Suppressor macrophage treated with lipopolysaccharide for 4 hours (primary cell): ENCODE measurements around the gene SLC43A1.

Experiments used
- DNase-seq: peaks from one replicate; pipeline ENCODE4 v3.0.0-alpha.2; 2020

The SLC43A1 gene

DNA sequence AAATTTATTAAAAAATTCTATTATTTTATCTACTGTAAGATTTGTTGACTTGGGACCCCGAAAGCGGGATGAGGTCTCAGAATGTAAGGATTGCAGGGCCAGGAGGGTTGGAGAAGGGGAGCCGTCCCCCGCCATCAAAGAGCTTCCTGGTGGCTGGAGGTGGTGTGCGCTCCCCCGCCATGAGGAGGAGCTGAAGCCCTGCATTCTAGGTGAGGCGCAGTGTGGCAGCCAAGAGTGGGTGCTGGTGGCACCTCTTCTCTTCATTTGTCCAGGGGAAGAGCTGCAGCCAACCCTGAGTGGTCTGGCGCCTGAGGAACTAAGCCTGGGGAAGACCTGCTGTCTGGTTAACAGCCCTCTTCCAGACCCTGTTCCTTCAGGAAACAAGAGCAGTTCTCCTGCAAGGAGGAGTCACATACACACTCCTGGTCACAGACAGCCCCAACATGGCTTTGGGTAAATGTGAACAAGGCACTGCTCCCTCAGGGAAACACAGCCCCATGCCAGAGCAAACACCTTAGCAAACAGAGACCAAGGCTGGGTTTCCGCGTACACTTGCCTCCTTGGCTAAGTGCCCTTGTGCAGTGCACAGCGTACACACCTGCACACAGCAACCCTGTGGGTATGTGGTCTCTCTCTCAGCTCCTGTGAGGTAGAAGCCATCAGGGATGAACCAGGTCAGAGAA lies 37.9 kb downstream of the SLC43A1 start:
- DNase-seq = no peak

DNA sequence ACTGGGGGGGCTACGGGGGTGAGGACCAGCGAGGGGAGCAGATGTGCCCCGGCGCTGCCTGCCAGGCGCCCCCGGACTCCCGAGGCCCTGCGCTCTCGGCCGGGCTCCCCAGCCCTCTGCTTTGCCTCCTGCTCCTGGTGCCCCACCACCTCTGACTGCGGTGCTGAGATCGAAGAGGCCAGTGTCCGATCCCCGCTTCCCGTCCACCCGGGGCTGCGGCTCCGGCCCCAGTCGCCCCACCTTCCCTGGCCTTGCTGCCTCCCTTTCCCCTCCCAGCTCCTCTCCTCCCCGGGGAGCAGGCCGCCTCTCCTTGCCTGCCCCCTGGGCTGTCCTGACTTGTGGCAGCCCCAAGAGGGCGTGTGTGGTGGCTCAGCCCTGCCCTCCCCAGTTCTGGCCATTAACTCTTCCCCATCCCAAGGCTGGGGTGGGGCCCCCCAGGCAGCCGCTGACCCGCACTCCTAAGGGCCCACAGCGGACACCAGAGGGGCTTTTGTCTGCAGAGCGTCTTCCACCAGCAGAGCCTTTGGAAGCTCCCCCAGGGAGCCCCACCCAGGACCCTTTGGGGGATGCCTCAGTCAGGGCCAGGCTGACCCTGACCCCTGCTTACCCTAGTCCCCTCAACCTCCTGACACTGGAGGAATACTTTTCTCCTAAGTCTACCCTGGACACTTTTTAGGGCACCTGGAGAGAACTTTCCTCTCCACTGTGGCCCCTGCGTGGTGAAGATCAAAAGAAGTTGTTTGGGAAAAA lies 38.6 kb downstream of the SLC43A1 start:
- DNase-seq = peak; percentile 60

DNA sequence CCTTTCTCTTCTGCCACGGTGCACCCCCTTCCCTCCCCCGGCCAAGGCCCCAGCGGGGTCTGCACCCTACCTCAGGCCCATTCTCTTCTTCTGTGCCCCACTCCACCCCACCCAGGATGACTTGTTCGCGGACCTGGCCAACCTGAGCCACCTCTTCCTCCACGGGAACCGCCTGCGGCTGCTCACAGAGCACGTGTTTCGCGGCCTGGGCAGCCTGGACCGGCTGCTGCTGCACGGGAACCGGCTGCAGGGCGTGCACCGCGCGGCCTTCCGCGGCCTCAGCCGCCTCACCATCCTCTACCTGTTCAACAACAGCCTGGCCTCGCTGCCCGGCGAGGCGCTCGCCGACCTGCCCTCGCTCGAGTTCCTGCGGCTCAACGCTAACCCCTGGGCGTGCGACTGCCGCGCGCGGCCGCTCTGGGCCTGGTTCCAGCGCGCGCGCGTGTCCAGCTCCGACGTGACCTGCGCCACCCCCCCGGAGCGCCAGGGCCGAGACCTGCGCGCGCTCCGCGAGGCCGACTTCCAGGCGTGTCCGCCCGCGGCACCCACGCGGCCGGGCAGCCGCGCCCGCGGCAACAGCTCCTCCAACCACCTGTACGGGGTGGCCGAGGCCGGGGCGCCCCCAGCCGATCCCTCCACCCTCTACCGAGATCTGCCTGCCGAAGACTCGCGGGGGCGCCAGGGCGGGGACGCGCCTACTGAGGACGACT lies 39.3 kb downstream of the SLC43A1 start:
- no peak for DNase-seq

DNA sequence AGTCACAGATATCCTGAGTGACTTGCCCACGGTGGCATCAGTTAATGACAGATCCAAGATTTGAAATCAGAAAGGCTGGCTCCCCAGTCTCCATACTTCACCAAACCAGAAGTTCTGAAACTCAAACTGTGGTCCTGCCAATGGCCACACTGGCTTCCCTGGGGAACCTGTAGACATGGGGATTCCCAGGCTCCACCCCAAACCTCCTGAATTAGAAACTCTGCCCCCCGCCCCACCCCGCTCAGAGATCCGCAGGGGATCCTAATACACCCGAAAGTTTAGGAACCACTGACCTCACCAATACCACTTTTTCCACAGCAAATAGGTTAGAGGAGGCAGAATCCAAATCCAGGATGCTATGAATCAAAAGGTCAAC lies 39.8 kb downstream of the SLC43A1 start:
- DNase-seq = no peak

DNA sequence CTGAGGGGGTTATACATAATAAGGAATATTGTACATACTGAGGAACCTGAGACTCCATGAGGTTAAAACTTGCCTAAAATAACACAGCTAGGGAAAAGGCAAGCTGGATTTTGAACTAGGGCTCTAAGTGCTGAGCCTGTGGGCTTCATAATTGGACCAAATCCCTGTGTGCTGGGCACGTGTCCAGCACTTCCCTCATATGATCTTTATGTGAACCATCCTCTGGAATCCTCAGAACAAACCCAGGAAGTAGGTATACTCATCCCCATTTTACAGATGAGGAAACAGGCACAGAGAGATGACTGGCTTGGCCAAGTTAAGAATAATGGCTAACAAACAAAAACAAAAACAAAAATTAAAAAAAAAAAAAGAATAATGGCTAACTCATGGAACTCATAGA lies 40.3 kb downstream of the SLC43A1 start:
- DNase-seq = no peak

DNA sequence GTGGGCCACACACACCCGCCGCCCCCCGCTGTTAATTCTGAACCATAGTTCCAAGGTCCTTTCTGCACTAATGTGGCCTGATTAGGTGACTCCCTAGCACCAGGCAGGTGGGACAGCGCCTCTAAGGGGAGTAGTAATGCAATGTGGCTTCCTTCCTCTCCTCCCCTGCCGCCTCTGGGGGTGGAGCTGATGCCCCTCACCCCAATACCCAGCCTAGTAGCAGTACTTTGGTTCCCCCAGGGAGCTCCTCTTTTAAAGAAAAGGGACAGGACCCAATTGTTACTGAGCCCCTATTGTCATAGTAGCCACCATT lies 40.7 kb downstream of the SLC43A1 start:
- no peak for DNase-seq

DNA sequence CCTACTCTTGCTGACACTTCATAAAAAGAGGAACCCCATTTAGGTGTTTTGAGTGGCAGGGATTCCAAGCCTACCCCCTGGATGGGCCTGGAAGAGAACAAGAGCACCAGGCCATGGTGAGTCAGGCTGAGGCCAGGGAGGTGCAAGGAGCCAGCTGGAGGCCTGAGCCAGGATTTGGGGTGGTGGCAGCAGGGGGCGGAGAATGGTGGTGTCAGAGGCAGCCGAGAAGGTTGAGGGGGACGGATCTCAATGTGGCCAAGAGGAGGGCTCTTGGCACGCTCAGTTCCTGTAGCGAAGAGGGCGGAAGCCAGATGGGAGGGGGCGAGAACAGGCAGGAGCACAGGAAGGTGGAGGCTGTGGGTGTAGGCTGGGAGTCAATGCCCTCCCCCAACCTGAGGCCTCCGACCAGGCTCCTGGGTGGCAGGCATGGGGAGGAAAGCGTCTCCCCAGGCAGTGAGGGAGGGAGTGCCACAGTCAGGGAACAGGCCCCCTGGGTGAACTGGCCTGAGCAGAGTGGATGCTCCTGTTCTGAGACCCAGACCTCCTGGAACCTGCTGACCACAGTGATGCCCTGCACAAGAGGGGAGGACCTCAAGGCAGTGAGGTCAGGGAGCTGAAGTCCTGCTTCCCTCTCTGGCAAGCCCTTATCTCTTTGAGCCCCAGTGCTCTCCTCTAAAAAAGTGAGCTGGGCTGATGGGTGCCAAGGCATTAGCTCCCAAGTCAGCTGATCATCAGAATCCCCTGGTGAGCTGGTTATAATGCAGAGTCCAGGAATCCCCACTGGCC lies 41.3 kb downstream of the SLC43A1 start:
- DNase-seq = no peak

DNA sequence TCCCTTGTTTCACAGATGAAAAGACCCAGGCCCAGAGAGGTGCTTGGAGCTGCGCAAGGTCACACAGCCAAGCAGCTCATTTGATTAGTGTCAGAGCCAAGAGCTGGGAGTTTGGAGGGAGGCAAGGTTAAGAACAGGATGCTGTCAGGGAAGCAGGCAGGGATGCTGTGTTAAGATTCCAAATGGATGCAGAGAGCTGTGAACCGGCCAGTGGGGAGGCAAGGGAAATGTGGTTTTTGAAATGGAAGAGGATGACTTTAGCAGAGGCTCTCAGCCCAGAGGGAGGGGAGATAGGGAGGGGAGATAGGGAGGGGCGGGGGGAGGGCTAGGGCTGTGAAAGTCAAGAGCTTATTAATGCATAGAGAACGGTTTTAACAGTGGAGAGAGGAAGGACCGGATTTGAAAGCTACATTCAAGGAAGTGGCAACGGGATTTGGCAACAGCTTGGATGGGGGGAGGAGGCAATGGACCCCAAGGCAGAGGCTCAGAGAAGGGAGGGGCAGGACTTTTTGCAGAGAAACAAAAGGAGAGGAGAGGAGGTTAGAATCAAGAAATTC lies 42.1 kb downstream of the SLC43A1 start:
- no peak for DNase-seq

DNA sequence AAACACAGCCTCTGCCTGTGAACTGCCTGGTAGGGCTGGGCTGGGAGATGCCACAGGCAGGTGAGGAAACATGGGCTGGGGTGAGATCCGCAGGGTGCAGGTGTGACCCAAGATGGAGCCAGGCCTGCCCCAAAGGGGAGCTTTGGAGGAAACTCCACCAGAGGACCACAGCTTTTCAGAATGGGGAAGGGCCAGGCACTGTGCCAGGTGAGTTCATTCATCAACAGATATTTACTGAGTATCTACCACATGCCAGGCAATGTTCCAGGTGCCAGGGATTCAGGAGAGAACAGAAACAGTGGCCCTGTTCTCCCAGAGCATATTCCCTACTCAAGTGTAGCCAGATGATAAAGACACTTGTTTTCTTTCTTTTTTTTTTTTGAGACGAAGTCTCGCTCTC lies 44.0 kb downstream of the SLC43A1 start:
- no peak for DNase-seq

DNA sequence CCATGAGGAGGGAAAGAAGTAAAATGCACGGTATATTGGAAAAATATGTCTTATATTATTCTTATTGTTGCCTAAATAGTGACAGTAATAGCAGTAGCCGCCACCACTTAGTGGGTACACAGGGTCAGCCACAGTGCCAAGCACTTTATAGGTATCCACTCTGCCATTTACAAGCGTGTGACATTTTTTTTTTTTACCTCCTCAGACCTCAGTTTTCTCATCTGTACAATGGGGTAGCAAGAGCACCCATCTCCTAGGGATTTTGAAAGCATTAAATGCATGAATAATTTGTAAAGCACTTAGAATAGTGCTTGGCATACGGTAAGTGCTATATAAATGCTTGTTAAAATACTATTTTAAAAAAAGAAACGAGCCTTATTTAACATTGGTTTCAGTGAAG lies 46.2 kb downstream of the SLC43A1 start:
- no peak for DNase-seq

DNA sequence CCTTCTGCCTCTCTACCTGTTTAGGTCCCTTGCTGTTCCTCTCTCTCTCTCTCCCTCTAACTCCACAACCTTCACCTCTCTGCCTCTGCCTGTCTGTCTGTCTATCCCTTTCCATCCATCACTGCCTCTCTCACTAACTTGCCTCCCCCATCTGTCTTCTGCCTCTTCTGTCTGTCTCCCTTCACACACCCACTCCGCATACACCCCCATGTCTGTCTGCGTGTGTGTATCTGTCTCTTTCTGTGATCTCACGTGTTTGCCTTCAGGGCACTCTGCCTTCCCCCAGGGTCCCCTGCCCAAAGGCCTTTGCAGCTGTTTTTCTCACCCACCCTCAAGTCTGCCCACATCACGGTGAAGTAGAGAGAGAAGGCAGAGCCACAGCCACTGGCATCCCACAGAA lies 47.2 kb downstream of the SLC43A1 start:
- no peak for DNase-seq

DNA sequence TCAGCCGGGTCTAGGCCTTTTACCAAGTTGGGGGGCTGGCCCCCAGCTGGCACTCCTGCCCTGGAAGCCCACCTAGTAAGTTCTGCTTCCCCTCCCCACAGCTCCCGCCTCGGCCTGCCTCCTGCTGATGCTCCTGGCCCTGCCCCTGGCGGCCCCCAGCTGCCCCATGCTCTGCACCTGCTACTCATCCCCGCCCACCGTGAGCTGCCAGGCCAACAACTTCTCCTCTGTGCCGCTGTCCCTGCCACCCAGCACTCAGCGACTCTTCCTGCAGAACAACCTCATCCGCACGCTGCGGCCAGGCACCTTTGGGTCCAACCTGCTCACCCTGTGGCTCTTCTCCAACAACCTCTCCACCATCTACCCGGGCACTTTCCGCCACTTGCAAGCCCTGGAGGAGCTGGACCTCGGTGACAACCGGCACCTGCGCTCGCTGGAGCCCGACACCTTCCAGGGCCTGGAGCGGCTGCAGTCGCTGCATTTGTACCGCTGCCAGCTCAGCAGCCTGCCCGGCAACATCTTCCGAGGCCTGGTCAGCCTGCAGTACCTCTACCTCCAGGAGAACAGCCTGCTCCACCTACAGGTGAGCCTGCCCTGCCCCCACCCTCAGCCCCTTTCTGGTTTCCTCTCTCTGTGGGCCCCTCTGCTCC lies 47.9 kb downstream of the SLC43A1 start:
- no peak for DNase-seq

DNA sequence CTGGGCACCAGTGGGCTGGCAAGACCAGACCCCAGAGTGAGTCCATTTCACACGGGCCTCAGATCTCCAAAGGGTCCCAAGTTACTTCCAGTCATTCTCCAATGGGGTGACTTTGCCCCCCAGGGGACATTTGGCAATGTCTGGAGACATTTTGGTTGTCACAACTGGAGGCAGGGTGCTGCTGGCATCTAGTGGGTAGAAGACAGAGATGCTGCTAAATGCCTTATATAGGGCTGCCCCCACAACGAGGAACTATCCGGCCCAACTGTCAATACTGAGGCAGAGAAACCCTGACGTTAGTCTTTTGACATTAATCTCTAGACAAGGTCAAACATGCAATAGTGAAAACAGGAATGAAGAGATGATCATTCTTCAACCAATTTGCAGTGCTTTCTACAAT lies 48.8 kb downstream of the SLC43A1 start:
- no peak for DNase-seq

DNA sequence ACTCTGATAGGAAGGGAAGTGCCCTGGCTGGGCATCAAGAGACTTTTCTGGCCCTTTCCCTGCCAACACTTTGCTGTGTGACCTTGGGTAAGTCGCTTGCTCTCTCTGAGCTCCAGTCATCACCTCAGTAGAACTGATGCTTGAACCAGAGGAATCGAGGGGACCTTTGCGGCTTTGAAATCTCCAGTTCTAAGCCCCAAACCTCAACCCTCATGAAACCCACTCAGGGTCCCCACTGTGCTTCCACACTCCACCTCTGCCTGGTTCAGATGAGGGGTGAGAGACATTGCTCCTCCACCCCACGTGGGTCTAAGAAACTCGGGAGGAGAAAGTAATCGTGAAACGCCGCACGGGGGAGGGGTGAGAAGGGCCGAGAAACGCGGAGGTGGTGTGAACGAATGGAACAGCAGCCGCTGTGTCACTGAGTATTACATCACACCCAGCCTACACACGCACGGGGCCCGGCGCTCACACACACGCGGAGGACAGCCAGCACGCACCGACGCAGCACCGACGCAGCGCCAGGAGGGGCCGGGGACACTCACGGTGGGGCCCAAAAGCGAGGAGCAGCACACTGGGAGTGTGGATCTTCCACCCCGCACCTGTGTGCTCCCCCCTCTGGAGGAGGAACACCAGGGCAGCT lies 50.8 kb downstream of the SLC43A1 start:
- DNase-seq = no peak

DNA sequence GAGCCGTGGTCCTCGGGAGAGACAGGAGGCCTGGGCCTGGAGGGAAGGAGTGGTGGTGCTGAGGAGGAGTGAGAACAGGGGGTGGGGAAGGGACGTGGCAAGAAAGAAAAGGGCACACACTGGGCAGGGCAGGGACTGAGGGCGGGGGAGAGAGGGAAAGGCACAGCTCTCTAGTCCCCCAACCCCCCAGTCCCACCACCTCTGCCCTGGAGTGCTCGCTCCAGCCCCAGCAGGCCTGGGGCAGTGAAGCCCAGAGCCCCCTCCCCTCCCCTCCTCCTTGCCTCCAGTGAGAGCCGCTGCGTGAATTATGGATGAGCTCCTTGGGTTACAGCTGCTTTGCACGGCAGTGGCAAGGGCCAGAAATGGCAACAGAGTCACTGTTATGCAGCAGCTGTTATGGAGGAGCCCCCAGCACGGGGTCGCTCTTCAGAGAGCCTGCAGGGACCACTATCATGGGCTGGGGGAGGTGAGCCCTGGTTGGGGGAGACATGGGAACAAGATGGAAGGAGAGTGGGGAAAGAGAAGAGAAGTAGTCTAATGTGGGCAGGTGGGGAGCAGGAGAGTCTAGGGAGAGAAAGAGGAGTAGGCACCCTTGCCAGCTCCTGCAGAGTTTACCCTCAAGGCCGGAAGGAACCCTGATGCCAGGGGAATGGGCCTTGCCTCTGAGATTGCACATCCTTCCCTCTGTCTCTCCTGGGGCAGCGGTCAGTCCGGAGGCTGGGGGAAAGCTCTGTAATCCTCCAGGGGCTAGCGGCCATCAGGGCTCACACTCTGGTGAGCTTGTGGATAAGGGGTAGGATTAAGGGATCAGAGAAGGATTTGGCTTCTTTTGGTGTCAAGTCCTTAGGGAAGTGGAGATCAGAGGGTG lies 51.6 kb downstream of the SLC43A1 start:
- DNase-seq = no peak

DNA sequence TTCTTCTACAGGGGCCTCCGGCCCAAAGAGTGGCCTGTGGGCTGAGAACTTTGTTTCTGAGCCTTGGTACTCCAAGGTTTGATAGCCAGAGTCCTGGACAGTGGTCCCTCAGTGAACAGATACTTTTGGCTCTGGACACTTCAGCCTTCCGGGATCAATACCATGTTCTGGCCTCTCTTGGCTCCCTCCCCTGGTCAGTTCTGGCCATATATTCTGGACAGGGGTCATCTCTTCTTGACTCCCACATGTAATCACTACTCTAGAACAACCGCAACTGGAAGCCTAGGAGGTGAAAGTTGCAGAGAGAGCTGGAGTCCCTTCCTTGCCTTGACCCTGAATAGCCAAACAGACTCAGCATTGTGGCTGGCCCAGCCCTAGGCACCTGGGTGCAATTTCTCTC lies 52.9 kb downstream of the SLC43A1 start:
- DNase-seq = no peak

DNA sequence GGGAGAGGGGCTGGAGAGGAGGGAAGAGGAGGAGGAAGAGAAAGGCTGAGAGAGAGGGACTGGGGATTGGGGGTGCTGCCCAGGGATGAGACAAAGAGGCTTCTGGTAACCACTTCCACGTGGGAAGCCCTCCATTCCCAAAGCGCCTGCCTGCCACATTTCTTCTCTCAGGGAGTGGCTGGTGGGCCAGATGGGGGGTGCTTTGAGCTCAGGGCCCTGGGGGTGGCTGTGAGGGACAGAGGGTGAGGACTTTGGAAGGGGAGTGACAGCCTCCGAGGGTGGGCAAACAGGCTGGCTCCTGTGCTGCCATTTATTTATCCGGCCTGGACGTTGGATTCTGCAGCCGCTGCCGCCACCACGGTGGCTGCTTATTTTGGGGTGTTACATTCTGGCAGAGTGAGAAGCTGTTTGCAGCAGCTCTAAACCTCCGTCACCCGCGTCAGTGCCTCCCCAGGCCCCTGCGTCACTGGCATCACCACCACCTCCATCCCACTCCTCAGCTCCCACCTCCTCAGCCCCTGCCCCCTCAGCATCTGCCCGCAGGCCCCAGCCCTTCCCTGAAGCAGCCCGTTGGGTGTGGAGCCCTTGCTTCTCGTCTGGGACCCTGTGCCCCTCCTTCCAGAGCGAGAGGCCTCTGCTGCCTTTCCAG lies 53.5 kb downstream of the SLC43A1 start:
- no peak for DNase-seq

DNA sequence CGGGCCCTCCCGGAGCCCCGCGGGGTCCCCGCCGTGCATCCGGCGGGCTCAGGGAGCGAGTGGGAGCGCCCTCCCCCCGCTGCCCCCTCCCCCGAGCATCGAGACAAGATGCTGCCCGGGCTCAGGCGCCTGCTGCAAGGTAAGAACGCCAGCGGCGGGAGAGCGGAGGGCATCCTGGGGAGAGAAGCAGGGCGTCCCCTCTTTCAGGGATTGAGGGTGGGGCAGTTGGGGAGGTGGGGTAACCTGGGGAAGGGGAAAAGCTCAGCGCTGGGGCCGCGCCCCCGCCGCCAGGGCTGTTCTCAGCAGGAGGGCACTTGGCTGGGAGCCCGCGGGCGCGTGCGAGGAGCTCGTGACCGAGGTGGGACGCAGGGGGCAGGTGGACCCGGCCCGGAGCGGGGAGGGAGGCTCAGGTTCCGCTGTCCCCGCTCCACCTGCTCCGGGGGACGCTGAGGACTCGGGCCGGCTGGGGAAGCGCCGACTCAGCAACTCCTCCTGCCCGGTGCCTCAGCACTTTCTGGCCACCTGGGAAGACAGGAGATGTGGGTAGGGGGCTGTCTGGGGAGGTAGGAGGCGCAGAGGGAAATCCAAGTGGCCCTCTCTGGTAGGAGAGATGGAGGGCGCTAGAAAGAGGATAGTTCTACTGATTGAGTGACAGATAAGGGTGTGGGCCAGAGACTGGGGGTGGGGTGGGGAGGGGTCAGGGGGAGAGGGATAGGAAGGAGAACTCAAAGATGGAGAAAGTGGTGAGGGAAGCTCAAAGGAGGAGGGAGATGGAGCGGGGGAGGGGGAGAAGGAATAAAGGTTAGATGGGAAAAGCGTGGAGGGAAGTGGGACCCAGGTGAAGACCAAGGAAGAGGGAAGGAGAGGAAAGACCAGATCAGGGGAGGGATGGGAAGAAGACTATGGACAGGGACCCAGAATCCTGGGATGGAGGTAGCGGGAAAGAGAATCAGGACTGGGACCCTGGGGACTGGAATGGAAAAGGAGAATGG lies 54.4 kb downstream of the SLC43A1 start:
- no peak for DNase-seq

DNA sequence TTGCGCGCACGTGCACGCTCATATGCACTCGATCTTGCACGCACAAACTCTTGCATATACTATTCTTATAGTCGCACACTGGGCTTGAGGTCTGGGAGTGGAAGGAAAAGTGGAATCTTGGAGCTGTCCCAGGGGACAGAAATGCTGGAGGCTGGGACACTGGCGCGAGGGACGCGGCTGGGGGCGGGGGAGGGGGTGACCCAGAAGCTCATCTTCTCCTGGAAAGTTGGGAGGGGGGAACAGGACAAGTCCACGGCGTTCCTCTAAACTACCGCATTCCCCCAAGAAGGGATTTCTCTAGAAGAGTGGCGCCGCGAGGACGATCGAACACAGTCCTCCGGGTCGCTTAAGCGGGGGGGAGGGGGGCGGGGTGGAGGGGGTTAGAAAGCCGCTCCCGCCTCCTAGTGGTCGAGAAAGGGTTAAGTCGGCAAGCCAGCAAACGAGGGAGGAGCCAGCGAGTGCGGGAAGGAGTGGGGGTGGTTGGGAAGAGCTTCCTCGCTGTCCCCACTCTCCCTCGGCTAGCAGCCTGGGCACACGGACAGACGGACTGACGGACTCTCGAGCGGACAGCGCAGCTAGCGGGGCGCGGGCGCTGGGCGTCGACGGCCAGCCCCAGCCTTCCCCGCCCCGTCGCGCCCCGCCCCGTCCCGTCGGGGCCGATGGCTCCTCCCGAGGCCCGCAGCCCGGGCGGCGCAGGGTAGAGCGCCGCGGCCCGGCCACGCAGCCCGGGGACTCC lies 55.3 kb downstream of the SLC43A1 start, which contains the start of gene RTN4RL2:
Gene RTN4RL2 (plus strand): TSS at position 507 of the 736 bp plus-strand sequence. CDS start 338 bp downstream, outside the sequence.
- DNase-seq = peak; percentile 56
